ENCODE results near the gene PNLDC1. TPM values are rescaled to one million over a fixed set of nuclear protein-coding genes. Genes with fewer than 3 reads are reported as not detected.
"Not testable (repeated sequence)": the region's sequence is repeated elsewhere in the genome, so short reads cannot be mapped to it uniquely, and the experiment has no call there.

PNLDC1 gene
- total and polyA plus RNA-seq, 7 donors: 0.09 to 0.49 (median 0.17) TPM; not detected in 2

GRCh38 chr6:159842035-159842434, 42.0 kb downstream of the PNLDC1 start:
- WGBS, 3 donors: 72 to 78% (median 72%) methylated on average over 4 of the region's 4 CpGs
- H3K27ac ChIP-seq: no peak overlapping the region
- TF ChIP-seq, protein P1, sequence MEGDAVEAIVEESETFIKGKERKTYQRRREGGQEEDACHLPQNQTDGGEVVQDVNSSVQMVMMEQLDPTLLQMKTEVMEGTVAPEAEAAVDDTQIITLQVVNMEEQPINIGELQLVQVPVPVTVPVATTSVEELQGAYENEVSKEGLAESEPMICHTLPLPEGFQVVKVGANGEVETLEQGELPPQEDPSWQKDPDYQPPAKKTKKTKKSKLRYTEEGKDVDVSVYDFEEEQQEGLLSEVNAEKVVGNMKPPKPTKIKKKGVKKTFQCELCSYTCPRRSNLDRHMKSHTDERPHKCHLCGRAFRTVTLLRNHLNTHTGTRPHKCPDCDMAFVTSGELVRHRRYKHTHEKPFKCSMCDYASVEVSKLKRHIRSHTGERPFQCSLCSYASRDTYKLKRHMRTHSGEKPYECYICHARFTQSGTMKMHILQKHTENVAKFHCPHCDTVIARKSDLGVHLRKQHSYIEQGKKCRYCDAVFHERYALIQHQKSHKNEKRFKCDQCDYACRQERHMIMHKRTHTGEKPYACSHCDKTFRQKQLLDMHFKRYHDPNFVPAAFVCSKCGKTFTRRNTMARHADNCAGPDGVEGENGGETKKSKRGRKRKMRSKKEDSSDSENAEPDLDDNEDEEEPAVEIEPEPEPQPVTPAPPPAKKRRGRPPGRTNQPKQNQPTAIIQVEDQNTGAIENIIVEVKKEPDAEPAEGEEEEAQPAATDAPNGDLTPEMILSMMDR (IDR thresholded peaks at IDR 0.05): no peak
- no peaks in the 10 kb centered on the region for H3K4me1 ChIP-seq
- intact Hi-C loops (cut with DNase I): no loop called here
- no peak for ATAC-seq
- DNase-seq: no peak
- no peaks in the 10 kb centered on the region for H3K27me3 ChIP-seq (ENCODE audit: insufficient read depth in 3 of 3, low read length in 2 of 3)
- no peaks in the 10 kb centered on the region for H3K36me3 ChIP-seq (ENCODE audit: insufficient read depth in 1 of 2, low read depth in 1 of 2)
- H3K4me3 ChIP-seq: no peak overlapping the region
- H3K9me3 ChIP-seq: no peaks in the 10 kb centered on the region

DNA sequence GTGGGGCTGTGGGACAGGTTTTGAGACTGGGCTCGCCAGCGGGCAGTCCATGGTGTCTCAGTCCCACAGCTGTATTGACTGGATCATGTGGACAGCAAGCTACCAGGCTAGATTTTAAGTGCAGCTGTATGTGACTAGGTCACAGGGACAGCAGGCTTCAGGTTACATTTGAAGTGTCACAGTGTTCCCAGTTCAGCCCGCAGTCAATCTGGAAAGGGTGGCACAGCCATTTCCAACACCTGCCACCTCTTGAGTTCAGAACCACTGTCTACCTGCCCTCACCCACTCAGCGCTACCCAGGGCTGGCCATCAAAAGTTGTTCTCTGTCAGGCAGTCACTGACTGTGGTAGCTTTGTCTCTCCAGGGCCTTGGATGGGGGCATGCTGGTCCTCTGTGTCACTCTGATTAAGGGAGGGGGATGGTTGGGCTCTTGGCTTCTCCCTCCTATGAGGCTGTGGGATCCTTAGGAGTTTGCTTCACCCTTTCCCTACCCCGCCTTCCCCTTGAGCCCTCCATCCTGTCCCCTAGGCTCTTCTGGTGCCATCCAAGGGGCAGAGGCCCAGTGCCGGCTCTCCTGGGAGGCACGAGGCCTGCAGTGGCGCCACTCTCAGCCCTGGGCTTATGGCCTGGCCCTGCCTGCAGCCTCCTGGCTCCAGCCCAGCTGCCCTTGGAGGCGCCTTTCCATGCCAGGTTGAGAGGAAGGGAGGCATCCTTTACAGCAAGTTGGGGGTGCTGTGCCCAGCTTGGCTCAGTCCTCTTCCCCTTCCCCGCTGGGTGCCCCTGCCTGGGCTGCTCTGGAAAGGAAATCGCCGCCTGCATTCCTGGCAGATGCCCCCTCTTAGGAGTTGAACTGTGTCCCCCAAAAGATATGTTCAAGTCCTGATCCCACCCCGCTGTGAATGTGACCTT, 44.9 kb downstream of the PNLDC1 start:
- intact Hi-C loops (cut with DNase I): no loop called here
- Histone ChIP-seq H3K4me1 (no peaks in the 10 kb centered on the region), H3K27me3 (ENCODE audit: insufficient read depth in 3 of 3, low read length in 2 of 3) (no peaks in the 10 kb centered on the region), H3K27ac (no peak overlapping the region), H3K36me3 (ENCODE audit: insufficient read depth in 1 of 2, low read depth in 1 of 2) (no peaks in the 10 kb centered on the region), H3K4me3 (no peak overlapping the region), H3K9me3 (no peaks in the 10 kb centered on the region)
- DNase-seq: no peak
- peak; percentile 22 to 58 (median 54) for ATAC-seq
- TF ChIP-seq, protein P1 (IDR thresholded peaks at IDR 0.05): no peak
- WGBS, 3 donors: 75 to 83% (median 77%) methylated on average over 13 of the region's 13 CpGs

DNA sequence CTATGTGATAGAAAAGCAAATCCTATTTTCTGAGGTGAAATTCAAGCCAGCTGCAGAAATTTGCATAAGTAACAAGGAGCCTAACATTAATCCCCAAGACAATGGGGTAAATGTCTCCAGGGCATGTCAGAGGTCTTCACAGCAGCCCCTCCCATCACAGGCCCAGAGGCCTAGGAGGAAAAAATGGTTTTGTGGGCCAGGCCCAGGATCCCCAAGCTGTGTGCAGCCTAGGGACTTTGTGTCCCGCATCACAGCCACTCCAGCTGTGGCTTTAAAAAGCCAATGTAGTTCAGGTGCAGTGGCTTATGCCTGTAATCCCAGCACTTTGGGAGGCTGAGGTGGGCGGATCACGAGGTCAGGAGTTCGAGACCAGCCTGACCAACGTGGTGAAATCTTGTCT, 48.5 kb downstream of the PNLDC1 start:
- ATAC-seq; H3K4me3 ChIP-seq; H3K27ac ChIP-seq; intact Hi-C loops (cut with DNase I); H3K4me1 ChIP-seq; H3K9me3 ChIP-seq; H3K36me3 ChIP-seq (ENCODE audit: insufficient read depth in 1 of 2, low read depth in 1 of 2); H3K27me3 ChIP-seq (ENCODE audit: insufficient read depth in 3 of 3, low read length in 2 of 3); DNase-seq: not testable (repeated sequence)
- 92 to 99% (median 97%) methylated on average over 5 of the region's 5 CpGs for WGBS, 3 donors

GRCh38 chr6:159849851-159850250, 49.8 kb downstream of the PNLDC1 start:
- not testable (repeated sequence) for H3K36me3 ChIP-seq (ENCODE audit: insufficient read depth in 1 of 2, low read depth in 1 of 2); H3K4me1 ChIP-seq; H3K4me3 ChIP-seq; DNase-seq; H3K27ac ChIP-seq; H3K27me3 ChIP-seq (ENCODE audit: insufficient read depth in 3 of 3, low read length in 2 of 3); H3K9me3 ChIP-seq; ATAC-seq
- 89 to 100% (median 97%) methylated on average over 1 of the region's 1 CpG for WGBS, 3 donors
- intact Hi-C loops (cut with DNase I): loop anchor here in 1 of 2 donors (10.0 kb wide), 1 partner anchor 155 kb away; the partner anchor contains the start of gene SOD2

GRCh38 chr6:159852877-159853276, 52.8 kb downstream of the PNLDC1 start:
- intact Hi-C loops (cut with DNase I): loop anchor here in 1 of 2 donors (10.0 kb wide), 1 partner anchor 158 kb away; the partner anchor contains the start of gene SOD2
- Histone ChIP-seq H3K4me3 (no peak overlapping the region), H3K27ac (no peak overlapping the region), H3K27me3 (ENCODE audit: insufficient read depth in 3 of 3, low read length in 2 of 3) (no peaks in the 10 kb centered on the region), H3K36me3 (ENCODE audit: insufficient read depth in 1 of 2, low read depth in 1 of 2) (no peaks in the 10 kb centered on the region), H3K9me3 (no peaks in the 10 kb centered on the region), H3K4me1 (no peaks in the 10 kb centered on the region)
- TF ChIP-seq, protein P1 (IDR thresholded peaks at IDR 0.05): no peak
- ATAC-seq (no peak), DNase-seq (no peak)
- WGBS, 3 donors: 52 to 53% (median 52%) methylated on average over 6 of the region's 6 CpGs

Measured in psoas muscle (tissue), 8 donors.